Epithelial cell of proximal tubule (primary cell): Measurements from ENCODE around the gene PEAK1. TPM values are rescaled to one million over a fixed set of nuclear protein-coding genes. Genes with fewer than 3 reads are reported as not detected.
"Not testable (repeated sequence)": the region's sequence is repeated elsewhere in the genome, so short reads cannot be mapped to it uniquely, and the experiment has no call there.

Source experiments
- DNase-seq: peaks from one replicate; pipeline ENCODE4 v3.0.0-alpha.2; 2011; ENCODE audit warnings: low read depth
- H3K4me3 ChIP-seq: 2 replicates; pipeline ENCODE4 v1.5.1; 2011; ENCODE audit warnings: low read depth, mild to moderate bottlenecking, low read length
- total RNA-seq: library from RNA; depleted of rRNA; stranded (reverse); fragments of >200 nt; gene quantifications from 2 replicates; pipeline ENCODE4 v1.2.3, GENCODE V29; 2015
- TF ChIP-seq, protein P1 (sequence below): conservative IDR thresholded peaks from 2 replicates; pipeline ENCODE4 v1.5.1; 2012; ENCODE audit warnings: low read depth, mild to moderate bottlenecking, low read length

The PEAK1 gene
- total RNA-seq, 1 donor from 2014 or later = 8.1 TPM

DNA sequence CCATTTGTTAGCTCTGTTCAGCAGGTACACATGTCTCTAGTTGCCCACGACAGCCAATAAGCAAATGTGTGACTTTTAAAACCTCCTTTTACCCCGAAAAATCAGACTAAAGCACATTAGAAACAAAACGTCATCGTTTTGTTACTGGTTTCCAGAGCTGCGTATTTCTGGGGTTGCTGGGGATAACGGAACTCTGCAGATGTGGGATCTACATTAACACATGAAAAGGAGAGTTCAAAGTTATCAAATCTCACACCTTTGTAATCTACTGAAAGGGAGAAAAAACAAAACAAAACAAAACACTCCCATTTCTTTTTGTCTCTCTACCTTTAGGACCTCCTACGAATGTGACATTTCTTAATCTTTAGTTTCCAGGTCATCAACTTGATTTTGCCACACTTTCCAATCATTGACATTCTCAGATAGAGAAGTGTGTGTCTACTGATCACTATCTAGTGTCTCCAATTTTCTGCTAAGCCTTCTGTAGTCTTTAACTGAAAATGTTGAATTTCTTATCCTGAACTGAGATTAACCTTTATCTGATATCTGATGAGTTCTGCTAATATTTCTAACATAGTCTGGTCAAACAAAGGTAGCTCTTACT is 256.0 kb downstream of the PEAK1 start:
- DNase-seq = no peak
- H3K4me3 ChIP-seq = no peak overlapping the region
- TF ChIP-seq, protein P1, sequence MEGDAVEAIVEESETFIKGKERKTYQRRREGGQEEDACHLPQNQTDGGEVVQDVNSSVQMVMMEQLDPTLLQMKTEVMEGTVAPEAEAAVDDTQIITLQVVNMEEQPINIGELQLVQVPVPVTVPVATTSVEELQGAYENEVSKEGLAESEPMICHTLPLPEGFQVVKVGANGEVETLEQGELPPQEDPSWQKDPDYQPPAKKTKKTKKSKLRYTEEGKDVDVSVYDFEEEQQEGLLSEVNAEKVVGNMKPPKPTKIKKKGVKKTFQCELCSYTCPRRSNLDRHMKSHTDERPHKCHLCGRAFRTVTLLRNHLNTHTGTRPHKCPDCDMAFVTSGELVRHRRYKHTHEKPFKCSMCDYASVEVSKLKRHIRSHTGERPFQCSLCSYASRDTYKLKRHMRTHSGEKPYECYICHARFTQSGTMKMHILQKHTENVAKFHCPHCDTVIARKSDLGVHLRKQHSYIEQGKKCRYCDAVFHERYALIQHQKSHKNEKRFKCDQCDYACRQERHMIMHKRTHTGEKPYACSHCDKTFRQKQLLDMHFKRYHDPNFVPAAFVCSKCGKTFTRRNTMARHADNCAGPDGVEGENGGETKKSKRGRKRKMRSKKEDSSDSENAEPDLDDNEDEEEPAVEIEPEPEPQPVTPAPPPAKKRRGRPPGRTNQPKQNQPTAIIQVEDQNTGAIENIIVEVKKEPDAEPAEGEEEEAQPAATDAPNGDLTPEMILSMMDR = no peak

DNA sequence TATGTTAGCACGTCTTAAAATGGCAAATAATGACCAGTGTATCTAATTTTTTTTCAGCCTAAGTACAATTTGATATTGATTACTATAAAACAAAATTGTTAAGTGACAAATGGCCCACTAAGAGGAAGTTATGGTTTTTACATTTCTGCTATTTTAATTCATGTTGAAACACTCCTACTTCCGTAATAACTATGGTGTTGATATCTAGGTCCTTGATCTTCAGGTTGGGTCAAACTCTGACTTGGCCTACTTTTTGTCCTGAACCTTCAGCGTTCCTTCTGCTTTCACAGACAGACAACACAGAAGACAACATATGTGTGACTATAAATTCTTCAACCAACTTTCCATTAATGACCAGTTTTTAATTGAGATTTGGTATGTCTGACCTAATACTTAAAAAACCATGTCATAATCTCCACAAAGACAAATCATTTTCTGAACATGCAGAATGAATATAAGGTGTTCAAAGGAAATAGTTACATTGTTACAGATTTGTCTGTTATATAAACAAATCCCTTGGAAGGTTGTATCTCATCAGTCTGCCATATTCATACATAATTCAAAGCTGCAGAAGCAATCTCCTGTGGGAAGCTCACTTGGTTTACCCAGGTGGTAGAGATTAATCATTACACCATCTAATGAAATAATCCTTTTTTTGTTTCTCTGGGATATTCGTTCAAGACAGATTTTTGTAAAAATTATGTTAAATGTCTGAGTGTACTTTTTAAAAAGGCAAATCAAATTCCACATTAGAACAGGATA is 256.9 kb downstream of the PEAK1 start:
- no peak for DNase-seq
- H3K4me3 ChIP-seq = no peak overlapping the region
- TF ChIP-seq, protein P1 = no peak

DNA sequence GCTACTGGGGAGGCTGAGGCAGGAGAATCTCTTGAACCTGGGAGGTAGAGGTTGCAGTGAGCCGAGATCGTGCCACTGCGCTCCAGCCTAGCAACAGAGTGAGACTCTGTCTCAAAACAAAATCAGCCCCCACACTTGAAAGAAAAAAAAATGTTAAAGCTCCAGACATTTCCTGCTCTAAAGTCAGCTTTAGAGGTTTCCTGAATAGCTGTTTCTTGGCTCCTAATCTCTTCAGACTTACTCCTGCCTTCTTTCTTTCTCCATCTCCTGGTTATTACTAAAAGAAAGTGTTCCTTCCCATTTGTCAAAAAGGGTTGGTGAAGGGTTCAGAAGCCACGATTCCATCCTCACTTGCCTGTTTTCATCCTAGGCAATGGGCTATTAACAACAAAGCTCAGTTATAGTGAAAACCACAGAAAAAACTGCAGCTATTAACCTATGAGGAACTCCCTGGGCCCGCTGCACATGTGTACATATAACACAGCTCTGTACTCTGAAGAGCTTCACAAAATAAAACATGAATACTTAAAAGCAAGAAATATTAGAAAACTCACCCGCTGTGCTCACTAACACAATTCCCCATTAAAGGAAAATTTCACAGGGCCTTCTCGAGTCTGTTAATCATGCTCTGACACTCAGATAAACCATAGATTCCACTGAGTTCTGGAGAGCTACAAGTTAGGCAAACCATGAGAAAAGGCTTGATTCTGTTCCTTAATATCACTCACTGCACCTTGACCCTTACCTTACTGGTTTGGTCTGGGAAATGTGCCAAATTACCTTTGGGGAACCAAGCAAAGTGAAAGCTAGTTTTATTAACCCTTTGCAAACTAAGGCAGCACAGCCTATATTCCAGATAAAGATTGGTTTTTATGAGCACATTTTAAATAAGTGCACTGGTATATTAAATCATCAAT is 259.1 kb downstream of the PEAK1 start:
- no peak overlapping the region for H3K4me3 ChIP-seq
- TF ChIP-seq, protein P1 = no peak
- DNase-seq = no peak

DNA sequence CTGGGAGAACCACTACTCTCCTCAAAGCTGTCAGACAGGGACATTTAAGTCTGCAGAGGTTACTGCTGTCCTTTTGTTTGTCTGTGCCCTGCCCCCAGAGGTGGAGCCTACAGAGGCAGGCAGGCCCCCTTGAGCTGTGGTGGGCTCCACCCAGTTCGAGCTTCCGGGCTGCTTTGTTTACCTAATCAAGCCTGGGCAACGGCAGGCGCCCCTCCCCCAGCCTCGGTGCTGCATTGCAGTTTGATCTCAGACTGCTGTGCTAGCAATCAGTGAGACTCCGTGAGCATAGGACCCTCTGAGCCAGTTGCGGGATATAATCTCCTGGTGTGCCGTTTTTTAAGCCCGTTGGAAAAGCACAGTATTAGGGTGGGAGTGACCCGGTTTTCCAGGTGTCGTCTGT is 263.9 kb downstream of the PEAK1 start:
- H3K4me3 ChIP-seq, DNase-seq: not testable (repeated sequence)

DNA sequence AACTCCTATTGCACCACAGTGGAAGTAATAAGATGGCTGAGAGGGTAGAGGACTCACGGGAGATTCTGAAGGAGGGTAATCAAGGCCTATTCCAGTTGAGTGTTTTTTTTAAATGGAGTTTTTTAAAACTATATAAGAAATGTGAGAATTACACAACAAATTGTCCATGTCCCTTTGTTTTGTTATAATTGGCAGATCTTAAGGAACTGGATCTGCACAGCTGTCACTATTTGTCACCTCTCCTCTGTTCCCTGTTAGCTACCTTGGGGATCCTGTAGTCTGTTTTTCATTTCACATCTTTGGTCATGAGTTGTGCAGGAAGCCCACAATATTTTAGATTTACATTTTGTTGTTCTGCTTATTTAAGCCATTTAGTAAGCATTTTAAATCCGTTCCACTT is 271.7 kb downstream of the PEAK1 start:
- TF ChIP-seq, protein P1 = no peak
- H3K4me3 ChIP-seq = no peak overlapping the region
- DNase-seq = no peak

DNA sequence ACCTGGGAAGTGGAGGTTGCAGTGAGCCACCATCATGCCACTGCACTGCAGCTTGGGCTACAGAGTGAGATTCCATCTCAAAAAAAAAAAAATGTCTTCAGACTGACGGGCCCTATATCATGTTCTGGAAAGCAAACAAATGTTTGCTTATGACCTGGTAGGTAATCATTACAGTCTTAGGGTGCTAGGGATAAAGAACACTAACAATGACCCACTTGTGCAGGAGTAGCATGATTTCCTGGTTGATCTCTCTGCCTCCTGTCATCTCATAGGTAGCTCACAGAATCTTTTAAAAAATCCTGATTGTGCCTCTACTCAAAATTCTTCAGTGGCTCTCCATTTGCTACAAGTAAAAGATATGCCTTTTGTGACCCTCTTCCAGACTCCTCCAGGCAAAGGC is 274.5 kb downstream of the PEAK1 start:
- H3K4me3 ChIP-seq = no peak overlapping the region
- DNase-seq = no peak
- TF ChIP-seq, protein P1 = no peak

DNA sequence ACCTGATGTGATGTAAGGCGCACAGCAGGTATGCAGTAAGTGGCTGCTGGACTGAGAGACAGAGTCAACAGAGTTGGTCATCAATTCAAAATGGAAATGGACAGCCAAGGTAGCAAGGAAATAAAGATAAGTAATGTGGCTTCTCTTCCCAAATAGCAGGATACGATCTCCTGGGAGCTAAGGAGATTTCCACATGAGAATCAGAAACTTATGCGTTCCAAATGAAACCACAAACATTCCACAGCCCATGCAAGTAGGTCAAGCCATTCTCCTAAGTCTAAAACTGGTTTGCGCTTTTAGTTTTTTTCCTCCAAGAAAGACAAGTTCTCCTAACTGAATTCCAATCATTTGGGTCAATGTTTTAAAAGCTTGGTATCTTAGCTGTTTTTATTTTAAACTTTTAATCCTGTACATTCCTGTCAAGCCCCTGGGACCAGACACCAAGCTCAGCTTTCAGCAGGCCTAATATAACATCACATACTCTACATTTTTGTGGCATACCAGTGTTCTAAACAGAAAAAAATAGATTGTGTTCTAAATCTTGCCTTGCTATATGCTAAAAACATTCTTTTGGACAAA is 275.3 kb downstream of the PEAK1 start:
- no peak overlapping the region for H3K4me3 ChIP-seq
- DNase-seq = peak; percentile 27
- TF ChIP-seq, protein P1 = no peak
